Trophoblast cell (in vitro differentiated cells and primary cell): Measurements from ENCODE around the gene PVALEF.

Source experiments
- DNase-seq, 2 donors: peaks; one replicate each; pipeline ENCODE4 v3.0.0-alpha.2; 2016
- H2AFZ ChIP-seq: 2 replicates; pipeline ENCODE4 v1.6.1; 2013; ENCODE audit warnings: low read length, moderate library complexity, mild to moderate bottlenecking; ENCODE audit not compliant: insufficient read depth, poor library complexity
- H2AK5ac ChIP-seq: 2 replicates; pipeline ENCODE4 v1.6.1; 2013; ENCODE audit warnings: mild to moderate bottlenecking, low read length
- H2BK120ac ChIP-seq: 2 replicates; pipeline ENCODE4 v1.6.1; 2013; ENCODE audit warnings: low read length, mild to moderate bottlenecking, moderate library complexity; ENCODE audit not compliant: insufficient read depth, poor library complexity
- H2BK12ac ChIP-seq: 2 replicates; pipeline ENCODE4 v1.6.1; 2013; ENCODE audit warnings: mild to moderate bottlenecking, low read length, moderate library complexity
- H2BK5ac ChIP-seq: 2 replicates; pipeline ENCODE4 v1.6.1; 2013; ENCODE audit warnings: low read length, low read depth, moderate library complexity, mild to moderate bottlenecking; ENCODE audit not compliant: poor library complexity
- H3K14ac ChIP-seq: 2 replicates; pipeline ENCODE4 v1.6.1; 2013; ENCODE audit warnings: mild to moderate bottlenecking, low read length
- H3K18ac ChIP-seq: 2 replicates; pipeline ENCODE4 v1.6.1; 2013; ENCODE audit warnings: mild to moderate bottlenecking, low read length
- H3K23ac ChIP-seq: 2 replicates; pipeline ENCODE4 v1.6.1; 2013; ENCODE audit warnings: low read length
- H3K27ac ChIP-seq: 2 replicates; pipeline ENCODE4 v1.5.1; 2013; ENCODE audit warnings: low read depth, mild to moderate bottlenecking, inconsistent platforms, low read length, moderate library complexity
- H3K27me3 ChIP-seq: 2 replicates; pipeline ENCODE4 v1.6.1; 2013; ENCODE audit warnings: inconsistent platforms, mild to moderate bottlenecking, low read length, moderate library complexity; ENCODE audit not compliant: insufficient read depth
- H3K36me3 ChIP-seq, 2 experiments: 1 replicate in 1 of 2; 2 replicates in 1 of 2; pipeline ENCODE4 v1.6.1; 2013; ENCODE audit warnings: low read length in 2 of 2, mild to moderate bottlenecking in 2 of 2, moderate library complexity in 1 of 2; ENCODE audit not compliant: insufficient read depth in 2 of 2, control insufficient read depth in 1 of 2
- H3K4ac ChIP-seq: 2 replicates; pipeline ENCODE4 v1.6.1; 2013; ENCODE audit warnings: low read depth, mild to moderate bottlenecking, low read length, moderate library complexity
- H3K4me1 ChIP-seq, 2 experiments: 1 replicate in 1 of 2; 2 replicates in 1 of 2; pipeline ENCODE4 v1.6.1; 2013; ENCODE audit warnings: low read length in 2 of 2, mild to moderate bottlenecking in 2 of 2, moderate library complexity in 1 of 2; ENCODE audit not compliant: insufficient read depth in 2 of 2, control insufficient read depth in 1 of 2
- H3K4me2 ChIP-seq: 2 replicates; pipeline ENCODE4 v1.6.1; 2013; ENCODE audit warnings: inconsistent platforms, mild to moderate bottlenecking, low read length, moderate library complexity
- H3K4me3 ChIP-seq: 2 replicates; pipeline ENCODE4 v1.5.1; 2013; ENCODE audit warnings: mild to moderate bottlenecking, low read depth, low read length, inconsistent platforms
- H3K79me1 ChIP-seq: one replicate; pipeline ENCODE4 v1.6.1; 2013; ENCODE audit warnings: low read length
- H3K79me2 ChIP-seq: 2 replicates; pipeline ENCODE4 v1.6.1; 2013; ENCODE audit warnings: low read length, mild to moderate bottlenecking; ENCODE audit not compliant: control insufficient read depth, insufficient read depth, poor library complexity
- H3K9ac ChIP-seq: 2 replicates; pipeline ENCODE4 v1.6.1; 2013; ENCODE audit warnings: mild to moderate bottlenecking, low read length
- H3K9me3 ChIP-seq: 2 replicates; pipeline ENCODE4 v1.6.1; 2013; ENCODE audit warnings: low read depth, mild to moderate bottlenecking, control low read depth, inconsistent platforms, low read length; ENCODE audit not compliant: insufficient read depth
- H4K12ac ChIP-seq: 2 replicates; pipeline ENCODE4 v1.6.1; 2013; ENCODE audit warnings: low read depth, mild to moderate bottlenecking, low read length, moderate library complexity
- H4K8ac ChIP-seq: 2 replicates; pipeline ENCODE4 v1.6.1; 2013; ENCODE audit warnings: low read depth, mild to moderate bottlenecking, low read length, moderate library complexity
- H4K91ac ChIP-seq: one replicate; pipeline ENCODE4 v1.6.1; 2013; ENCODE audit warnings: low read depth, mild to moderate bottlenecking, low read length, moderate library complexity
- WGBS: extraction: QIAGEN DNeasy Blood & Tissue Kit; methylation state at CpG from one replicate; pipeline ENCODE4 v1.1.7; 2013; ENCODE audit warnings: missing lambda C conversion rate; ENCODE audit not compliant: insufficient read length, insufficient coverage; ENCODE audit errors: extremely low coverage; 5-methylcytosine and 5-hydroxymethylcytosine counted together

PVALEF gene

GRCh38 chr17:81160306-81160705 is 5.0 kb upstream of the PVALEF start:
- H4K91ac ChIP-seq: no peak overlapping the region
- peaks cover 8% of the 10 kb centered on the region for H3K27me3 ChIP-seq
- no peak overlapping the region for H3K18ac ChIP-seq
- no peak overlapping the region for H3K23ac ChIP-seq
- WGBS: no CpG with 5 or more reads among the region's 28 CpGs
- no peak overlapping the region for H3K14ac ChIP-seq
- H3K9me3 ChIP-seq: no peaks in the 10 kb centered on the region
- H3K4ac ChIP-seq: no peak overlapping the region
- no peak overlapping the region for H4K12ac ChIP-seq
- no peak overlapping the region for H3K4me2 ChIP-seq
- H2BK12ac ChIP-seq: no peak overlapping the region
- no peak overlapping the region for H3K9ac ChIP-seq
- H4K8ac ChIP-seq: no peak overlapping the region
- no peak overlapping the region for H2BK5ac ChIP-seq
- no peaks in the 10 kb centered on the region for H3K36me3 ChIP-seq
- H2BK120ac ChIP-seq: no peak overlapping the region
- no peaks in the 10 kb centered on the region for H3K79me1 ChIP-seq
- no peaks in the 10 kb centered on the region for H3K79me2 ChIP-seq
- no peak for DNase-seq
- no peak overlapping the region for H2AK5ac ChIP-seq
- no peak overlapping the region for H3K27ac ChIP-seq
- H2AFZ ChIP-seq: no peak overlapping the region
- H3K4me1 ChIP-seq: no peaks in the 10 kb centered on the region
- H3K4me3 ChIP-seq: no peak overlapping the region

- no peak overlapping the region for H3K27ac ChIP-seq
- no peaks in the 10 kb centered on the region for H3K36me3 ChIP-seq
- H2BK120ac ChIP-seq: no peak overlapping the region
- no peak overlapping the region for H2BK12ac ChIP-seq
- H2AFZ ChIP-seq: no peak overlapping the region
- H3K9ac ChIP-seq: no peak overlapping the region
- peaks cover 13% of the 10 kb centered on the region for H3K27me3 ChIP-seq
- H3K4me2 ChIP-seq: no peak overlapping the region
- H3K4me3 ChIP-seq: no peak overlapping the region
- no peak overlapping the region for H4K8ac ChIP-seq
- no peak for DNase-seq
- no peak overlapping the region for H2AK5ac ChIP-seq
- no peaks in the 10 kb centered on the region for H3K79me1 ChIP-seq
- H3K9me3 ChIP-seq: no peaks in the 10 kb centered on the region
- H3K4me1 ChIP-seq: no peaks in the 10 kb centered on the region
- H3K23ac ChIP-seq: no peak overlapping the region
- H3K14ac ChIP-seq: no peak overlapping the region
- H2BK5ac ChIP-seq: no peak overlapping the region
- no peak overlapping the region for H3K18ac ChIP-seq
- H3K4ac ChIP-seq: no peak overlapping the region
- no peak overlapping the region for H4K12ac ChIP-seq
- WGBS: no CpG with 5 or more reads among the region's 32 CpGs
- no peaks in the 10 kb centered on the region for H3K79me2 ChIP-seq
- H4K91ac ChIP-seq: no peak overlapping the region
Observed at GRCh38 chr17:81160747-81161453, 4.4 kb upstream of the PVALEF start.

GRCh38 chr17:81161536-81161935 is 3.8 kb upstream of the PVALEF start:
- Histone ChIP-seq H3K4me3 (no peak overlapping the region), H4K8ac (no peak overlapping the region)
- WGBS: no CpG with 5 or more reads among the region's 15 CpGs

DNA sequence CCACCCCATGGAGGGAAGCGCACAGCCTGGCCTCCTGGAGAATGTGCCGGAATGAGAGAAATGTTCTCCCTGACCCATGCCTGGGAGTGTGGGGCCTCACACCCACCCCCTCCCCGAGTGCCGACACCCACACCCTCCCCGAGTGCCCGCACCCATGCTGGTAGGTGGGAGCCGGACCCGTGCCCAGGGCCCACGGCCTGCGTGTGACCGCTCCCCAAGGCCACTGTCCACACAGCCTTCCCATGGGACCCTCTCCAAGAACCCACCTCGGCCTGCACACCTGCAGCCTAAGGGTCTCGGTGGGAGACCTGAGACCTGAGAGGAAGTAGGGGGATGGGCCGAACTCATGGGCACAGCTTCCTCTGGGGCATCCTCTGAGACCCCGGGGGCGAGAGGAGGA is 3.3 kb upstream of the PVALEF start:
- no CpG with 5 or more reads among the region's 16 CpGs for WGBS
- Histone ChIP-seq H3K4me3 (no peak overlapping the region), H4K8ac (no peak overlapping the region), H4K91ac (no peak overlapping the region), H2AK5ac (no peak overlapping the region), H3K4me1 (no peaks in the 10 kb centered on the region), H2AFZ (no peak overlapping the region), H3K14ac (no peak overlapping the region), H4K12ac (no peak overlapping the region), H3K36me3 (no peaks in the 10 kb centered on the region), H3K79me1 (no peaks in the 10 kb centered on the region), H3K18ac (no peak overlapping the region), H3K9ac (no peak overlapping the region), H3K9me3 (no peaks in the 10 kb centered on the region), H3K79me2 (no peaks in the 10 kb centered on the region), H3K27me3 (peaks cover 16% of the 10 kb centered on the region), H2BK5ac (no peak overlapping the region), H3K27ac (no peak overlapping the region), H2BK120ac (no peak overlapping the region), H3K4me2 (no peak overlapping the region), H3K23ac (no peak overlapping the region), H2BK12ac (no peak overlapping the region), H3K4ac (no peak overlapping the region)
- DNase-seq: no peak

More at GRCh38 chr17:81161536-81161935, 3.8 kb upstream of the PVALEF start:
- no peak overlapping the region for H3K18ac ChIP-seq
- H3K27me3 ChIP-seq: peaks cover 13% of the 10 kb centered on the region
- no peak overlapping the region for H3K4ac ChIP-seq
- no peak overlapping the region for H3K9ac ChIP-seq
- no peak overlapping the region for H3K4me2 ChIP-seq
- H2AK5ac ChIP-seq: no peak overlapping the region
- no peak overlapping the region for H3K23ac ChIP-seq
- no peaks in the 10 kb centered on the region for H3K9me3 ChIP-seq
- H3K79me2 ChIP-seq: no peaks in the 10 kb centered on the region
- no peak overlapping the region for H3K14ac ChIP-seq
- no peaks in the 10 kb centered on the region for H3K4me1 ChIP-seq
- no peak overlapping the region for H4K91ac ChIP-seq
- no peak overlapping the region for H2BK12ac ChIP-seq
- no peak overlapping the region for H2AFZ ChIP-seq
- no peak overlapping the region for H2BK5ac ChIP-seq
- no peaks in the 10 kb centered on the region for H3K36me3 ChIP-seq
- no peak for DNase-seq
- H3K79me1 ChIP-seq: no peaks in the 10 kb centered on the region
- no peak overlapping the region for H2BK120ac ChIP-seq
- no peak overlapping the region for H4K12ac ChIP-seq
- H3K27ac ChIP-seq: no peak overlapping the region
